ENCODE data around the gene STARD3.

STARD3 gene

GRCh38 chr17:39702901-39703893 is 66.3 kb downstream of the STARD3 start:
- Histone ChIP-seq H3K4me2 (ENCODE audit: low read length) (no peak overlapping the region), H3K9ac (no peak overlapping the region), H3K27me3 (ENCODE audit: control insufficient read depth, insufficient read depth, low read length) (no peaks in the 10 kb centered on the region), H3K4me3 (ENCODE audit: low read depth, low read length) (no peak overlapping the region), H2AFZ (no peak overlapping the region), H3K9me3 (ENCODE audit: control insufficient read depth, low read length) (no peaks in the 10 kb centered on the region), H3K36me3 (ENCODE audit: control insufficient read depth, insufficient read depth, low read length) (no peaks in the 10 kb centered on the region), H3K4me1 (peaks cover 38% of the 10 kb centered on the region), H3K79me2 (no peaks in the 10 kb centered on the region), H3K27ac (peak overlapping the region; percentile 50)
- TF ChIP-seq CTCF (IDR thresholded peaks at IDR 0.05) = no peak

DNA sequence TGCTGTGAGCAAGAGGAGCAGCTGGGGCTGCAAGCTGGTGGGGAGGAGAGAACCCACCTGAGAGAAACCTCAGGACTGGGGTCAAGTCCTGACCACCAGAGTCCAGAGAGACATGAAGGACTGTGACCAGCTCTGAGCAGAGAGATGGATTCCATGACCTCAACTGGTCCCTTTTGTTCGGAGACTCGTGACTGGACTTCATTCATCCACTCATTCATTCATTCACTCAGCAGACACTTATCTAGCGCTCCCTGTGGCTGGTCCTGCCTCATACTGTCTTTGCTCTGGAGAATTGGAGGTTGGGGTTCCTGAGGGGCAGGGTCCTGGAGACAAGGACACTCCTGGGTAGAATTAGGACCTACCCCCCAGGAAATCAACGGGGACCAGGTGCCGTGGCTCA is 67.0 kb downstream of the STARD3 start:
- Histone ChIP-seq H3K9ac (no peak overlapping the region), H2AFZ (no peak overlapping the region), H3K4me1 (peaks cover 40% of the 10 kb centered on the region), H3K79me2 (no peaks in the 10 kb centered on the region), H3K27ac (peak overlapping the region; percentile 97), H3K4me2 (ENCODE audit: low read length) (no peak overlapping the region), H3K9me3 (ENCODE audit: control insufficient read depth, low read length) (no peaks in the 10 kb centered on the region), H3K36me3 (ENCODE audit: control insufficient read depth, insufficient read depth, low read length) (no peaks in the 10 kb centered on the region), H3K4me3 (ENCODE audit: low read depth, low read length) (no peak overlapping the region), H3K27me3 (ENCODE audit: control insufficient read depth, insufficient read depth, low read length) (no peaks in the 10 kb centered on the region)
- TF ChIP-seq CTCF (IDR thresholded peaks at IDR 0.05) = no peak

DNA sequence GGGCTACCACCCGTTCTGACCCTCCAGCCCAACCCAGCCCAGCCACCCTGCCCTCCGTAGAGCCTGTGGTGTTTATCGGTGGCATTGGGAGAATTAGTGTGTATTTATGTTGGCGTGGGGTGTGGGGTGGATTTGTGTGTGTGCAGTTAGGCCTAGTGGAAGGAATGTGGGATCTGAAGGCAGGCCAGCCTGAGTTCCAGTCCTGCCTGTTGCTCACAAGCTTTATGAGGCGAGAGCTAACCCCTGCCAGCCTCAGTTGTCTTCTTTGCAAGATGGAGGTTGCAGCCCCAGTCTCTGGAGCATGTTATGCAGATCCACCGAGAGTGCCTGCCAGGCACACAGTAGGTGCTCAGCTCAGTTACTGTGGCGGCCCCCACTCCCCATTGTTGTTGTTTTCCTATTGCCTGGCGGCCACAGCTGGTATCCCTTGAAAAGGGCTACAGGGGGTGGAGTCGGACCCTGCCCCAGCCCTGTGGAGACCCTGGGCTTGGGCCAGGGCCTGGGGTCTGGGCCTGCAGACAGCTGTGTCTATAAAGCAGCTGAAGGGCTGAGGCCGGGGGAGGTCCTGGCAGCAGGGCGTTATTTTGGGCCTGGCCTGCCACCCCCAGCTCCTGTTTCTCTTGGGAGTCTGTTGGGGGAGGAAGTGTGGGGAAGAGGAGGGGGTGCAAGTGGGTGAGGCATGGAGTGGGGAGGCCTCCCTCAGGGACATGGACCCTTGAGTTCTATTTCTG is 68.0 kb downstream of the STARD3 start:
- Histone ChIP-seq H3K36me3 (ENCODE audit: control insufficient read depth, insufficient read depth, low read length) (no peaks in the 10 kb centered on the region), H3K9ac (no peak overlapping the region), H3K27me3 (ENCODE audit: control insufficient read depth, insufficient read depth, low read length) (no peaks in the 10 kb centered on the region), H3K4me1 (peaks cover 40% of the 10 kb centered on the region), H3K79me2 (no peaks in the 10 kb centered on the region), H3K27ac (peak overlapping the region; percentile 97), H3K9me3 (ENCODE audit: control insufficient read depth, low read length) (no peaks in the 10 kb centered on the region), H2AFZ (peak overlapping the region; percentile 80), H3K4me2 (ENCODE audit: low read length) (peak overlapping the region; percentile 48), H3K4me3 (ENCODE audit: low read depth, low read length) (peak overlapping the region; percentile 12)
- TF ChIP-seq CTCF (IDR thresholded peaks at IDR 0.05) = no peak

DNA sequence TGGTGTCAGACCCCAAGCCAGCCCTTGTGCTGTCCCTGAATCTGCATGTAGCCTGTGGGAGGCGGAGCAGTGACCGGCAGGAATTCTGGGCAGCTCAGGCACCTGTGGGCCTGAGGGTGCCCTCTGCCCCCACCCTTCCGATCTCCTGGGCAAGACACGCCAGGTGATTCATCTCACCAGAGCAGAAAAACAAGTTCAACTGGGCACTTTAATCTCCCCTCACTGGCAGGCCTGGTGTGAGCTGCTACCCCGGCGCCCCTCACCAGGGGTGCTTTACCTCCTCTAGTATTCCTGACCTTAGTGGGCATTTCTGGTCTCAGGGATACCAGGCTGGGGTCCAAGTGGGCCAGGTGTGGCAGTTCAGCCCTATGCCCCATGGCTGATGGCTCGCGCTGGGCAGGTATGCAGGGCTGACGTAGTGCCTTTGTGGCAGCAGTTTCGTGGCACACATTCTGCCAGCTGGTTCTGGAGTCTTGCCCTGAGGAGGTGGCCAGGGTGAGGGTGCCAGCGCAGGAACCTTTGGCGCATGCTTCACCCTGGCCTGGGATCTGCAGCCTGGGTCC is 68.9 kb downstream of the STARD3 start:
- Histone ChIP-seq H3K9ac (no peak overlapping the region), H3K36me3 (ENCODE audit: control insufficient read depth, insufficient read depth, low read length) (no peaks in the 10 kb centered on the region), H3K79me2 (no peaks in the 10 kb centered on the region), H3K9me3 (ENCODE audit: control insufficient read depth, low read length) (no peaks in the 10 kb centered on the region), H3K27ac (peak overlapping the region; percentile 97), H3K4me2 (ENCODE audit: low read length) (peak overlapping the region; percentile 48), H2AFZ (peak overlapping the region; percentile 80), H3K27me3 (ENCODE audit: control insufficient read depth, insufficient read depth, low read length) (no peaks in the 10 kb centered on the region), H3K4me3 (ENCODE audit: low read depth, low read length) (peak overlapping the region; percentile 12), H3K4me1 (peaks cover 40% of the 10 kb centered on the region)
- TF ChIP-seq CTCF (IDR thresholded peaks at IDR 0.05) = no peak
